ENCODE results near the gene NGFR. TPM values are rescaled to one million over a fixed set of nuclear protein-coding genes. Genes with fewer than 3 reads are reported as not detected.
A peak's percentile ranks its signal among the peaks of the same experiment; 100 is the strongest.
"Not testable (repeated sequence)": the region's sequence is repeated elsewhere in the genome, so short reads cannot be mapped to it uniquely, and the experiment has no call there.

Gene NGFR
- total RNA-seq, 4 donors from 2014 or later = 6.5 to 44.6 (median 33.7) TPM

GRCh38 chr17:49496867-49497147, 1.7 kb downstream of the NGFR start:
- ATAC-seq (ENCODE audit: low FRiP score) (peak; percentile 7), DNase-seq (ENCODE audit: low spot score) (no peak)
- TF ChIP-seq CTCF (IDR thresholded peaks at IDR 0.05) = no peak

GRCh38 chr17:49497148-49498028, 2.3 kb downstream of the NGFR start:
- ATAC-seq (ENCODE audit: low FRiP score) = peak; percentile 39
- no peak for DNase-seq (ENCODE audit: low spot score)
- no peak for TF ChIP-seq CTCF (IDR thresholded peaks at IDR 0.05)

- TF ChIP-seq CTCF (IDR thresholded peaks at IDR 0.05) = no peak
- DNase-seq (ENCODE audit: low spot score) = no peak
- no peak for ATAC-seq (ENCODE audit: low FRiP score)
These were observed 3.0 kb downstream of the NGFR start for GRCh38 chr17:49498029-49498615.

GRCh38 chr17:49501496-49501895, 6.4 kb downstream of the NGFR start:
- DNase-seq (ENCODE audit: low spot score) (no peak), ATAC-seq (ENCODE audit: low FRiP score) (no peak)
- no peak for TF ChIP-seq CTCF (IDR thresholded peaks at IDR 0.05)

GRCh38 chr17:49502254-49502653, 7.2 kb downstream of the NGFR start:
- DNase-seq (ENCODE audit: low spot score) (no peak), ATAC-seq (ENCODE audit: low FRiP score) (no peak)
- TF ChIP-seq CTCF (IDR thresholded peaks at IDR 0.05) = no peak

- ATAC-seq (ENCODE audit: low FRiP score); DNase-seq (ENCODE audit: low spot score): not testable (repeated sequence)
These were observed 7.6 kb downstream of the NGFR start for GRCh38 chr17:49502680-49503079.

GRCh38 chr17:49504369-49504768, 9.3 kb downstream of the NGFR start:
- ATAC-seq (ENCODE audit: low FRiP score) (no peak), DNase-seq (ENCODE audit: low spot score) (no peak)
- TF ChIP-seq CTCF (IDR thresholded peaks at IDR 0.05) = no peak

Data from omental fat pad (tissue), 4 donors.